ENCODE measurements around the gene ADARB1. TPM values are rescaled to one million over a fixed set of nuclear protein-coding genes. Genes with fewer than 3 reads are reported as not detected.

The ADARB1 gene
- total and polyA plus RNA-seq, 9 of the 15 experiments (the other 6 are each of a cell fraction or from before 2014, with no cell fraction given), result 6.7 to 16.0 (median 8.3) TPM

- Histone ChIP-seq H3K79me2 (ENCODE audit: control insufficient read depth, insufficient read depth, low read length) (no peaks in the 10 kb centered on the region), H3K9ac (ENCODE audit: insufficient read depth in 1 of 2, low read depth in 2 of 2, low read length in 2 of 2) (0 out of 4 replicates have a peak overlapping the region, but pooled peaks of 1 of the 2 experiments have one; percentile 66), H3K36me3 (ENCODE audit: control insufficient read depth, insufficient read depth, low read length) (no peaks in the 10 kb centered on the region), H3K27ac (ENCODE audit: extremely low read depth, low read depth, low read length) (no peak overlapping the region), H3K4me2 (ENCODE audit: insufficient read depth, low read length) (no peak overlapping the region), H3K27me3 (ENCODE audit: control insufficient read depth in 2 of 2, insufficient read depth in 2 of 2, low read length in 2 of 2) (0 out of 5 replicates have a peak, but pooled peaks cover 0 to 2% of the 10 kb centered on the region in 2 experiments), H3K9me1 (ENCODE audit: control insufficient read depth, insufficient read depth, low read length) (no peaks in the 10 kb centered on the region), H2AFZ (ENCODE audit: low read depth, low read length) (no peak overlapping the region), H3K4me1 (replicated peaks in 1 of 2; ENCODE audit: control insufficient read depth in 2 of 2, insufficient read depth in 2 of 2, low read length in 2 of 2) (peaks cover 0 to 3% of the 10 kb centered on the region in 2 experiments; a peak in 3 of 5 replicates), H4K20me1 (replicated peaks; ENCODE audit: control insufficient read depth, insufficient read depth, low read length) (peaks cover 7% of the 10 kb centered on the region), H3K4me3 (no peak overlapping the region), H3K9me3 (replicated peaks; ENCODE audit: control insufficient read depth, insufficient read depth, low read depth, low read length) (no peaks in the 10 kb centered on the region)
- in situ Hi-C loops (cut with MboI) (no loop called here), intact Hi-C loops (cut with micrococcal nuclease) (no loop called here)
- peak; percentile 48; the same call in 2 of the 3 replicates for ATAC-seq
- TF ChIP-seq RAD21 (CRISPR knock-in tag; conservative IDR thresholded peaks at IDR 0.05 in 1 of 2, IDR thresholded peaks at IDR 0.05 in 1 of 2) (peak in 1 of 2 experiments; percentile 51; a peak in 2 of 4 replicates), NCOA1 (IDR thresholded peaks at IDR 0.05; ENCODE audit: low read depth) (no peak), CTCF (IDR thresholded peaks at IDR 0.05 in 2 of 3, conservative IDR thresholded peaks at IDR 0.05 in 1 of 3; ENCODE audit: insufficient read depth in 2 of 3, low read depth in 1 of 3, low read length in 3 of 3) (peak; percentile 16 to 51 (median 42); a peak in 5 of 6 replicates)
- WGBS (ENCODE audit: insufficient coverage, low coverage, missing lambda C conversion rate), result 27% methylated on average over 2 of the region's 2 CpGs
- POLR2A ChIA-PET, result interaction anchor here (0.6 to 1.1 kb wide), 9 partner anchors 18 to 341 kb away, joined by 3 to 6 read pairs (median 3); partner anchors contain the start of genes ADARB1 and SLX9
- BruUV-seq (replicated peaks), result no TSS peak
- FAIRE-seq, result peak; percentile 82
- DNase-seq (ENCODE audit: extremely low read depth in 1 of 4, low spot score in 3 of 4), result no peak
- CTCF ChIA-PET (ENCODE audit: low intra/inter-chr PET ratio), result interaction anchor here (0.9 kb wide), 1 partner anchor 37 kb away, joined by 5 read pairs; no protein-coding TSS in a partner anchor
Measured at GRCh38 chr21:45102391-45102932, 28.1 kb downstream of the ADARB1 start.

All from K562 (cell line).